HL-60 (cell line): ENCODE measurements around the gene SPAAR.

Experiments
- CTCF ChIP-seq: IDR thresholded peaks from one replicate; pipeline ENCODE4 v1.5.1; 2011; ENCODE audit warnings: low read length, control low read depth, inconsistent platforms; ENCODE audit not compliant: insufficient read depth
- GABPA ChIP-seq: IDR thresholded peaks from 2 replicates; pipeline ENCODE4 v1.6.1; 2012; ENCODE audit warnings: low read depth
- SPI1 ChIP-seq: IDR thresholded peaks from 2 replicates; pipeline ENCODE4 v1.6.1; 2012; ENCODE audit warnings: low read depth, mild to moderate bottlenecking, borderline replicate concordance

- TF ChIP-seq SPI1 (no peak), GABPA (no peak), CTCF (no peak)
These were observed 40.4 kb upstream of the SPAAR start for GRCh38 chr9:35868933-35869332.
